Anterior cingulate cortex (tissue), 58 donors: ENCODE results near the gene CYP4B1.

ENCODE experiments used
- DNase-seq, 58 donors: peaks; one replicate each; lab custom pipeline; 2025; lab: John Stamatoyannopoulos, UW

CYP4B1 gene

DNA sequence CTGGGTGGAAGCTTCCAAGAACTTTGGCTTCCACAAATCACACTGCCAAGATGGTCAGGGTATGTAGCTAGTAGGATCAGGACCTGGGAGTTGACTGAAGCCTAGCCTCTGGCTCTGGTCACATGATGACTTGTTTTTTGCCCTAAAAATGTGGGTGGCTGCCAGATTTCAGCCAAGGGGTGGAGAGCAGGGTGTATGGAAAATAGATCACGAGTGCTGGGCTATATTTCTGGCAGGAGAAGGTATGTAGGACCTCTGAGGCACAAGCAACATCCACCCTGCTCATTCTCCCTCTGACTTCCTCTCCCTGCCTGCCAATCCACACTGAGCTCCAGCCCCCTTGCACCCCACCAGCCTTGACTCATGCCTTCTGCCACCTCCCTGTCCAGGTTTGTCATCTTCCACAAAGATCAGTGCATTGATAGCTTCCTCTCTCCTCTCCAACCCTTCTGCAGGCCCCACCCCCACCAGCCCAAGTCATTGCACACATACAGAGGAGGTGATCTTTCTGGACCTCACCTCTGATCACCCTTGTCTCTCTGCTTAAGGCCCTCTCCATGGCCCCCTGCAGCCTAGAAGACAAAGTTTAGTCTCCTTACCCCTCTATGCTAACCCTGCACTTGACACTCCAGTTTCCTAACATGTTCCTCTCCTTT is 8.3 kb upstream of the CYP4B1 start:
- DNase-seq: no peak

DNA sequence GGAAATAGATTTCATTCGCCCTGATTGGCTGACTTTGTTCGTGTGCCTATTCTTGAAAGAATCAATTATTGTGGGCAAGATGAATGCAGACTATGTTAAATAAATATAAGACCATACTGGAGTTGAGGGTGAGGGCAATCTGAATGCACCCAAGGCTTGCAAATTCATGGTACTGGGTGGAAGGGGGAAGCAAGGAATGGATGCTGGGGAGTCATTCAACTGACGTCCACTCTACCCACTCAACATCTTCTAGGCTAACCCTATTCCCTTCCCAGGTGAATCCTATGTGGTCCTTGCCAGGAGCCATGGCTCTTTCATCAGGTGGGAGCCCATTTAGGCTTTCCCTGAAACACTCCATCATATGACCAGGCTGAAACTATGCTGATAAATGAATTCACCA is 5.7 kb upstream of the CYP4B1 start:
- DNase-seq: no peak

DNA sequence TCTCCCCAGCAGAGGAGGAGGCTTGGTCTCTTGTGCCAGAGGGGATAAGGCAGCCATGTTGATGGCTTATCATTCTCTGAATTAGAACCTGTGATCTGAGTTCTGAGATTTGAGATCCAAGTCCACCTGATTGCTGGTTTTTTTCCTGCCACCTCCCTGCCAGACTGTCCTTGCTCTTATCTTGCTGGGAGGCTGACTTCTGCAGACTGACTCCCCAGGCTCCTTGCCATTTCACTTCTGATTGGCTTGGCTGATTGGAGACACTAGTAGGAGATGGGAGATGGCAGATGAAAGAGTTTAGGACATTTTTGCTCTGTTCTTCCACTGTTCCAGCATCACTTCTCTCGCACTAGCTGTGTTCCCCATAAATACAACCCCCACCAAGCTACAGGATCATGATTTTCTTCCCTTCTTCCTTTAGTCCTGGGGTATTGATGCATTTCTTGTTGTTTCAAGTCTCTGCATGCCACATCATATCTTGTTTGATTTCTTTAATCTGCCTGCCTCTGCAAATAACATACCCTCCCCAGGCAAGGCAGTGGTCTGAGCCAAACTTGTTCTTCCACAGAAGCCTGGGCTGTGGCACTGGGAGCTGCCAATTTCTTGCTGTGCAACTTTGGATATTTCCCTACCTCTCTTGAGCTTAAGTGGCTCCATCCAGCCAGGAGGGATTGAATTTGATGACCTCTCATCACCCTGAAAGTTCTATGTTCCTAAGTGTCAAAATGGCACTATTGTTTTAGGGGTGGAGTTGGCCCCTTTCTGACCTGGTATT is 963 bp upstream of the CYP4B1 start:
- DNase-seq: no peak

DNA sequence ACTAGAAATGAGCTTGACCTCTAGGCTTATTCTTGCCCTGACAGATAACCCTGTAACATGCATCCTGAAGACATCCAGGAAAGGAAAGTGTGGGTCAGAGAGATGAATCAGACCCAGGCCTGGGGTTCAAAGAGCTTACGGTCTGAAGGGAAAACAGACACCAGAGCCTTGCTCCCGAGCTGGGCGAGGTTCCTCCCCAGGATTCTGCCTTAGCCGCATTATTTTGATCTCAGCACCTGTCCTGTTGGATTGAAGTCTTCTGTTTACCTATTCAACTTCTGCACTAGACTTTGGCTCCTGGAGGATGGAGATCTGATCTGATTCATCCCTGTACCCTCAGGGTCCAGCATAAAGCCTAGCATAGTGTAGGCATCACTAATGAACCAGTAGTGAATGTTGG is 1.9 kb downstream of the CYP4B1 start:
- no peak for DNase-seq

DNA sequence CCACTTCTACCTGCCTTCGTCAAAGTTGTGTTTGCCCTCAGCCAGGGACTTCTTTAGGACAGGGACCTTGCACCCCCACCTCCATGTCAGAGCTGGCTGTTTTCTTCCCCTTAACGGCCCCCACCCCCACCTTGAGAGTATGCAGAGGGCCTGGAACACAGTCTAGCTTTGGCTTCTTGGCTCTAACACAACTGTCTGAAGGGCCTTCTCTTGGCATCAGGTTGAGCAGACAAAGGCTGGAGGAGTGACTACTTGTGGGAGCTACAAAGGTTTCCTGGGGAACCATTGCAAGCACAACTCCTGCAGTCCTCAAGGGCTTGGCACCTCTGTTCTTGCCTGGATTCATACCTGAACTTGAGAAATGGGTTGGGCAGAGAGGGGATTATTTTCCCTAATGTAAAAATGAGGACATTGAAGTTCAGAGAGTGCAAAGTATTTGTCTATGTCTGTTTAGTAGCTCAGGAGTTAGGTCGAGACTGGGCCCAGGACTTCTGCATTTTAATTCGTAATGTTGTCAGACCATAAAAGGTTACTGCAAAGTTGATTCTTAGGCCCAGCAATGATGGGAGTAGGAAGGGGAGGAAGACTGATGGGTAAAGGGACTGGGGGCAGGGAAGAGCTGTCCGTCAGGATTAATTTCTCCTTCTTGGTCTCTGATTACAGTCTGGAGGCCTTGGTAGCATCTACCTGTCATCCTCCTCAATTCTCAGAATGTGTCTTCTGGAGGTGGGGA is 2.6 kb downstream of the CYP4B1 start:
- DNase-seq: no peak

DNA sequence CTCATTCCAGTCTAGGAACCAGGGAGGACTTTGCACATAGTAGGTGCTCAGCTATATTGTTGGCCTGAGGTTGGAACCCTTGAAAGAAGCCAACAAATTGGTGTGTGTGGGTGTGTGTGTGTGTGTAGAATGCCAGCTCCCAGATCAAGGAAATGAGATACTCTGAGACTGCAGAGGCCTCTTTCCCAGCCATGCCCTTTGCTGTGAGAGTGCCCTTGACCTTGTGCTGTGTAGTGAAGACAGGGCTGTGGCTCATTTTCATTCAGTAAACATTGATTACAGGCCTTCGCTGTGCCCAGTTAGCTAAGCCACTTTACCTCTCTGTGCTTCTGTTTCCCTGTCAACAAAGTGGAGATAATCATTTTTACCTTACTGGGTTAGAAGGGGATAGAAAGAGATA is 3.2 kb downstream of the CYP4B1 start:
- no peak for DNase-seq

DNA sequence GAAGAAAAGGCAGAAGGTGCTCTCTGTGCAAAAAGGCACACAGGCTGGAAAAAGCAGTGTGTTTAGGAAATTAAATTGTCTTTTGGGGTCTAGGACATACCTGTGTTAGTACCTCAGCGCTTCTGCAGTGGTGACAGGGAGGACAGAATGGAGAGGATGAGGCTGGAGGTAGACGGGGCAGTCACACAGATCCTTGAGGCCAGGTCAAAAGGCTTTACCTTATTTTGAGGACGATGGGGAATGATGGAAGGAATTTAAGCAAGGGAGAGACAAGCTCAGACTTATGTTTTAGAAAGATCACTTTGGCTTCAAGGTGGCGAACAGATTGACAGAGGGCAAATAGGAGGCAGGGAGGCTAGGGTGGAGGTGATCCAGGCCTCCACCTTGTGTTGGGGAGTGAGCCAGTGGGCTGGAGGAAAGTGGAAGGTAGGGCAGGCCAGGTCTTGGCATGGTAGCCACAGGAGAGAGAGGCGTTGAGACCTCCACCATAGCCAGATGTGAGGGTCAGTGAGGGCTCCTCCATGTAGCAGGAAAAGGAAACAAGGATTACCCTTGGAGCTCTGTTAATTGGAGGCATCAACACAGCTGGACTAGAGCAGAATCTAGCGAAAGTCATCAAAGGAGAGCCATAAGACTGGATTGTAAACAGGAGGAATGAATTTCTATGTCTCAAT is 4.2 kb downstream of the CYP4B1 start:
- no peak for DNase-seq

DNA sequence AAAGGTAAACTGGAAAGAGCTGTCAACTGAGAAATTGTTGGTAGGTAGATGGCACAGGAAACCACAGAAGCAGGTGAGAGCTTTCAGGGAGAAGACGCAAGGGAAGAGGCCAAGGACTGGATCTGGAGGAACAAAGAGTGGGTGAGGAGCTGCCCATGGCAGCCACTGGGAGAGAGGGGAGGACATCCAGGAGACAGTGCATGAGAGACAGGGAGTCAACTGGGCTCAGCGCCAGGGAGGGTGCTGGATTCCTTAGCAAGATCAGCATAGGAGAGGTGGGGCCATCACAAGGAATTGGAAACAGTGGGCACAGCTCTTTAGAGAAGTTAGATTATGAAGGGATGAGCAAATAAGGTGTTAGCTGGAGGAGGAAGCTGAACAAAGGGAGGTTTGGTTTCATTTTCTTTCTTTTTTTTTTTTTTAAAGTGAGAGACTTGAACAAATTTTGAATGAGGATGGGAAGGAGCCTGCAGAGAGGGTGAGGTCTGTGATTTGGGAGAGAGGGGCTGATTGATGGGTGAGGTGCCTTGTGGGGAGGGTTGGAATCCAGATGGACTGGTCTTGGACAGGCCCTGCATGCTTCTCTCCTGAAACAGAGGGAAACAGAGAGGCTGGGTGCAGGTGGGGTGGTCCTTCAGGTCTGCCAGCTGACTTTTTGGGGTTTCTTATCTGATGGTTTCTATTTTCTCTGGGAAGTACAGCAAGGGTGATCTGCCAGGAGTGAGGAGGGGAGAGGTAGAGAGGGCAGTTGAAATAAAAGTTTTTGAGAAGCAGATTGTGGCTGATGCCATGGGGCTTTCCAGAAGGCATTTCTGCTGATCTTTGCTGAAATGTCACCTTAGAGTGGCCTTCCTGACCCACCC is 5.4 kb downstream of the CYP4B1 start:
- no peak for DNase-seq

DNA sequence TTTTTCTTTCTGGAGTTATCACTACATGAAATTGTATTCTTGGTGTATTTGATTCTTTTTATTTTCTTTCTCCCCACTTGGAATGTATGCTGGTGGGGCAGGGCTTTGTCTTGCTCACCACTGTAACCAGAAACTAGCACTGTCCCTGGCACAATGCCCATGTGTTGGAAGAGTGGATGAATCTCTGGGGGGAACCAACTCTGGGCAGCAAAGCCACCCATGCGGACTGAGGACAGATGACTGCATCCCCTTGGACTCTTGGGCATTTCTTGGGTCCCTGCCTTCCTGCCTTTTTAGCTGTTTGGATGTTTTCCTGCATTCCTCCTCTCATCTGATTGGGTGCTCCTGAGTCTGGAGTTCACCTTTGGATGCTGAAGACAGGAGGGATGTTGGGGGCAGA is 6.1 kb downstream of the CYP4B1 start:
- DNase-seq: no peak

DNA sequence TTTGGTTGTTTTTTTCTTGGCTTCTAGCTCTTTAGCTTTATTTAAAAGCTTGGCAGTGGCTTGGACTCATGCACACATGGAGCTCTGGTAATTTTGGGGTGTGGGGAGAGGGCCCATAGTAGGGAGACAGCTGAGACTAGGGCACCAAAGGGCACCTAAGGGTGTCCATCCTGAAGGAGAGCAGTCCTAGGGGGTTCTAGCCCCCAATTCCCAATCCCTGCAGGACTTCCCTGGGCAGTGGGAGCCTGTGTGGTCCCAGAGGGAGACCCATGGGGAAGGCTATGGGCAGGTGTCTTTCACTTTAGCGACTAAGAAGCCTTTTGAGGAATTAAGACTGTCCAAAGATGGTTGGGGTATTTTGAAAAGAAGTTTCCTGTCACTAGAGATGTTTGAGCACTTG is 6.9 kb downstream of the CYP4B1 start:
- no peak for DNase-seq

DNA sequence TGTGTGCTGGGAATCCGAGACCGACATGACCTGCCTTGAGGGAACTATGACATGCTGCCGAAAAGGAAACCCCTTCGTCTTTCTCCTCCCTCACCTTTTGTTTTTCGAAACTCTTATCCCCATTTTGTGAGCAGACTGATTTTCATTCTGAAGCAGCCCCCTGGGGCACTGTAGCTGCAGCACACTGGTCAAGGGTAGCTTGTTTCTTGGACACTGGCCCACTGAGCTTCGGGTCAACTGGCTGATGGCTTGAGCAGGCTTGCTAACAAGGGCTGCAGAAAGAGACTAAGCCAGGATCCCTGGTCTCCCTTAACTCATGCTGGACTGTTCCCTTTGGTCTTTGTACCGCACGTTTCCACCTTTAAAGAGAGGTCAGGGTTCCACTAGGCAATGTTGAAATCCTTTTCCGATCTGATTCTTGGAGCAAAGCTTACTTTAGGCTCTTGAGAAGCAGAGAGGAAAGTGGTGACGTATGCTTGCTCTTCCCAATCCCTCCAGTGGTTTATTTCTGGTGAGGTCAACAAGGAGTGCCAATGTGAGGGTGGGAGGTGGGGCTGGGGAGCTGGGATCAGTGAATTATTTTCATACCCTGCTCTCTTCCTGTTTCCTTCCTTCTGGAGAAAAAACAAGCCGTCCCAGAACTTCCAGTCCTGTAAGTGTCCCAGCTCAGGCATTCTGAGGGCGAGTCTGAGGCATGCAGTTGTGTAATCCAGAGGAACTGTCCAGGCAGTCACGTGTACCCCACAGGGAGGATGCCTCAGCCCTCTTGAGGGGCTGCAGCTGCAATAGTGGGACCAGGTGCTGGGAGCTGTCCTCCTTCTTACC is 7.6 kb downstream of the CYP4B1 start:
- no peak for DNase-seq

DNA sequence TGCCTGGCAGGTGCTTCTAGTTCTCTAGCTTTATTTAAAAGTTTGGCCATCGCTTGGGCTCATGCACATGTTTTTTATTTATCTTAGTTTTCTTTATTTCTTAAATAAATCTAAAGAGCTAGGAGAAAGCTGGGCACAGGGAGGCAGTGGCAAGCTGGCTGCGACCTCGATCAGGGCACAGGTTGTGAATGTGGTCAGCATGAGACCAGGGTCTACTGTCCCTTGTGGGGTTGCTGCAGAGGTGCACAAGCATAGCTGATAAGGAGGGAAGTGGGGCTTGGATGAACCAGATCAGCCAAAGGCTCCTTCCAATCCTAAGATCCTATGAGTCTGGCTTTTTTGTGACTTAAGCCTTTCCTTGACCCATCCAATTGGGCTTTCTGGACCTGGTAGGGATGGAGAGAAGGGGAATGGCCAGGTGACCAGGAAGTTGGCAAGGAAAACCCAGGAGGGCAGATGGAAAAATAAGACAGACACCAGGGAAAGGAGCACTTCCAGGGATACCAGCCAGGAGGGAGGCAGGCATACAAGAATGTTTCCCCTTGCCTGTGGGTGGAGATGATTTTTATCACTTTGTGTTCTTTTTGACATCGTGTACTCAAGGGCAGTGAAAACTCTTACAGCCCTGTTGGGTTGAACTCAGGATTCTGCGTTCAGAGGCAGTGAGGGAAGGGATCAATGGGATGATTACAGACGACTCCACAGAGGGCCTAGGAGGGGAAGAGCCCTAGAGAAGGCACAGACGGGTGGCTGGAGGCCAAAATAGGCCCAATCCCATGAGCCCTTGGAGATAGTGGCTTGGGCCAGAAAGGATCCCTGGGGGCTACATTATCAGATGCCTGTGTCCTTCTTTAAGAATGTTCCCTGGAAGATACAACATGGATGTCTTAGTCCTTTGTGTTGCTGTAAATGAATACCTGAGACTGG is 8.5 kb downstream of the CYP4B1 start:
- DNase-seq: no peak

DNA sequence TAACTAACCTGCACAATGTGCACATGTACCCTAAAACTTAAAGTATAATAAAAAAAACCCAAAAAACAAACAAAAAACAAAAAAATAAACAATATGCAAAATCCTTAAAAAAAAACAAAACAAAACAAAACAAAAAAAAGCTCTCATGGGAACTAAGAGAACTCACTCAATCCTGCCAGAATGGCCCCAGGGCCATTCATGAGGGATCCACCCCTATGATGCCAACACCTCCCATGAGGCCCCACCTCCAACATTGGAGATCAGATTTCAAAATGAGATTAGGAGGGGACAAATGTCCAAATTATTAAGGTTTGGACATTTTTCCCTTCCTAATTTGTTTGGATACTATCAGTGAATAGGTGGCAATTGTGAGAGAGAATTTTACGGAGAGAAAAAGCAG is 10.2 kb downstream of the CYP4B1 start:
- no peak for DNase-seq

DNA sequence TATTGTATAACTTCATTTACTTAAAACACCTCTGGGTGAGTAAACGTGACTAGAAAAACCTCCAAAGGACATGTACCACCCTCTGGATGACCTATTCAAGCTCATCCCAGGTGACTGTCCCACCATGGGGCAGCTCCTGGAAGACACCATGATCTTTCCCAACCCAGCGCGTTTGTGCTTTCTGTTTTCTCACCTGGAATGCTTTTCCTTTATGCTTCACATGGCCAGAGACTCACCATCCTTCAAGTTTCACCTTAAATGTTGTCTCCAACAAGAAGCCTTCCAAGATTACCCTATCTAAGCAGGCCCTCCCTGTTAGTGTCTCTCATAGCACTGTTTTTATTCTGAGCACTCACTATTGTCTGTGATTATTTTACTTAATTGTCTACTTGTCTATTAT is 11.1 kb downstream of the CYP4B1 start:
- no peak for DNase-seq

DNA sequence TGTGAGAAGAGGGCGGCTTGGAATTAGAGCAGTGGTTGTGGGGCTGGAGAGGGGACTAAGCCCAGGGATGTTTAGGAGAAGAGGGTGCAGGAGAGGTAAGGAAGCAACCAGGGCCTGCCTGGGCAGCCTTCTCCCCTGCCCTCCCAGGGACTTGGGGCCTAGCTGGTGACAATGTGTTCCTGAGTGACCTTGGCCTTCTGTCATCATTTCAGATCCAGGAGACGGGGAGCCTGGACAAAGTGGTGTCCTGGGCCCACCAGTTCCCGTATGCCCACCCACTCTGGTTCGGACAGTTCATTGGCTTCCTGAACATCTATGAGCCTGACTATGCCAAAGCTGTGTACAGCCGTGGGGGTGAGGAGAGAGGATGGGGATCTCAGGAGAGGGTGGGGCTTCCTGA is 11.8 kb downstream of the CYP4B1 start:
- no peak for DNase-seq

DNA sequence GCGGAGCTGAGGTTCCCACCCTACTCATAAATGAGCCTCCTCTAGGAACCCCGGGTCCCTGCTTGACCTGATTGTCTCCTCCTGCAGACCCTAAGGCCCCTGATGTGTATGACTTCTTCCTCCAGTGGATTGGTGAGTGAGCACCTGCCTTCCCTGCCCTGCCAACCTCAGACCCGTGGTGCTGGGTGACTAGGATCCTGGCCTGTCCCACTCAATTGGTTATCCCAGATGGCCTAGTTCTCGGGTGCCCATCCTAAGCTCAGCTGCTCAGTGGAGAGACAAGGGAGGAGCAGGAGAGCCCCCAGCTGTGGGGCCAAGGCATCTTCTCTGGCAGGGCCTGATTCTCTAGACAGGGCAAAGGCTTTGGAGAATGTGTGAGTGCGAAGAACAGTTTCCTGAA is 12.2 kb downstream of the CYP4B1 start:
- no peak for DNase-seq

DNA sequence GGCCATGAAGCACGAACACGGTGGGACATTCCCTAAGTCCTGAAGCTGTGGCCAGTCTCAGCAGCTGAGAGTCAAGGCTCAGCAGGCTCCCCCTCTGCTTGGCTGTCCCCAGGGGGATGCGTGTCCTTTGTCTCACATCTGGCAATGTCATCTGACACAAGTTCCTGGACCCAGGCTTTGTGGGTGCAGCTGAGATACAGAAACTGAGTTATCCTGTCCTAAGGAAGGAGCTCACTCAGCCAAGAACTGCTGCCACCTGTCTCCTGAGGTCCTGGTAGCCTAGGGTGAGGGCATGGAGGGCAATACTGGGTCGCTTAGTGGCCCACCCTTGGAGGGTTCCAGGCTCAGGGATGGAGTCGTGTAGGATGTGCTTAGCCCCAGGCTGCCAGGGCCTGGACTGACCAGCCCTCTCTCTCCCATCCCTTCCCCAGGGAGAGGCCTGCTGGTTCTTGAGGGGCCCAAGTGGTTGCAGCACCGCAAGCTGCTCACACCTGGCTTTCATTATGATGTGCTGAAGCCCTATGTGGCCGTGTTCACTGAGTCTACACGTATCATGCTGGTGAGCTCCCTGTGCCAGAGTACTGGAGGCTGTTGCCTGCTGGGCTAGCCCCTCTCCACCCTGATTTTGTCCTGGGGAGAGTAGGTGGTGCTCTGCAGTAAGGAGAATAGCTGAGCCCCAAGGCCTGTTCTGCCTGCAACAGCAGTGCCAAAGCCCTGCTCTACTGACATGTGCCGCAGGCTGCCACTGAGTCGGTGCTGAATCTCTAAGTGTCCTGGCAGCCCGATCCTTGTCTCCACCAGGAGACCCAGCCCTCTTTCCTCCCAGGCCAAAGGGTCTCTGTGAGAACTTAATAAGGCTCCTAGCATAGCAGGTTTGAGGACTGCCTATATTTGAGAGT is 13.5 kb downstream of the CYP4B1 start:
- DNase-seq: no peak
